Measurements from ENCODE around the gene RAD51B.

GRCh38 chr14:68460541-68460940, 641.0 kb downstream of the RAD51B start:
- TF ChIP-seq, protein P1, sequence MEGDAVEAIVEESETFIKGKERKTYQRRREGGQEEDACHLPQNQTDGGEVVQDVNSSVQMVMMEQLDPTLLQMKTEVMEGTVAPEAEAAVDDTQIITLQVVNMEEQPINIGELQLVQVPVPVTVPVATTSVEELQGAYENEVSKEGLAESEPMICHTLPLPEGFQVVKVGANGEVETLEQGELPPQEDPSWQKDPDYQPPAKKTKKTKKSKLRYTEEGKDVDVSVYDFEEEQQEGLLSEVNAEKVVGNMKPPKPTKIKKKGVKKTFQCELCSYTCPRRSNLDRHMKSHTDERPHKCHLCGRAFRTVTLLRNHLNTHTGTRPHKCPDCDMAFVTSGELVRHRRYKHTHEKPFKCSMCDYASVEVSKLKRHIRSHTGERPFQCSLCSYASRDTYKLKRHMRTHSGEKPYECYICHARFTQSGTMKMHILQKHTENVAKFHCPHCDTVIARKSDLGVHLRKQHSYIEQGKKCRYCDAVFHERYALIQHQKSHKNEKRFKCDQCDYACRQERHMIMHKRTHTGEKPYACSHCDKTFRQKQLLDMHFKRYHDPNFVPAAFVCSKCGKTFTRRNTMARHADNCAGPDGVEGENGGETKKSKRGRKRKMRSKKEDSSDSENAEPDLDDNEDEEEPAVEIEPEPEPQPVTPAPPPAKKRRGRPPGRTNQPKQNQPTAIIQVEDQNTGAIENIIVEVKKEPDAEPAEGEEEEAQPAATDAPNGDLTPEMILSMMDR (IDR thresholded peaks at IDR 0.05) = no peak
- TF ChIP-seq POLR2AphosphoS5 (IDR thresholded peaks at IDR 0.05) (no peak), EP300 (IDR thresholded peaks at IDR 0.05; ENCODE audit: low read depth) (no peak), POLR2A (IDR thresholded peaks at IDR 0.05) (no peak)
